Measurements from ENCODE around the gene TBC1D16. TPM values are rescaled to one million over a fixed set of nuclear protein-coding genes. Genes with fewer than 3 reads are reported as not detected.
"Not testable (repeated sequence)": the region's sequence is repeated elsewhere in the genome, so short reads cannot be mapped to it uniquely, and the experiment has no call there.

Gene TBC1D16
- total and polyA plus RNA-seq, 11 donors = 5.3 to 22.1 (median 17.4) TPM

DNA sequence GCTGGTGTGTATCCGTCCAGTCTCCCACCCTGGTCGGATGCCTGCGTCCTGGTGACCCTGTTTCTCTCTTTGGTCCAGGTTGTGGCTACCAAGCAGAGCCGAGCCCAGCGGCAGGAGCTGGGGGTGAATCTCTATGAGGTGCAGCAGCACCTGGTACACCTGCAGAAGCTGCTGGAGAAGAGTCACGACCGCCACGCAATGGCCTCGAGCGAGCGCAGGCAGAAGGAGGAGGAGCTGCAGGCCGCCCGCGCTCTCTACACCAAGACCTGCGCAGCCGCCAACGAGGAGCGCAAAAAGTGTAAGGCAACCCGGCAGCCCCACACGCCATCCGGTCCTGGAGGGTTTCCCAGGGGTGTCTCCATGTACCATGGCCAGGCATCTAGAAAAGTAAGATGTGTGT, 14.3 kb upstream of the TBC1D16 start:
- no peak for DNase-seq
- H3K27me3 ChIP-seq = no peaks in the 10 kb centered on the region
- no peak for ATAC-seq
- peaks cover 0 to 8% (median 0%) of the 10 kb centered on the region in 12 donors for H3K4me1 ChIP-seq
- H3K27ac ChIP-seq = no peak overlapping the region
- no peak for TF ChIP-seq POLR2A (IDR thresholded peaks at IDR 0.05)
- TF ChIP-seq, protein P1, sequence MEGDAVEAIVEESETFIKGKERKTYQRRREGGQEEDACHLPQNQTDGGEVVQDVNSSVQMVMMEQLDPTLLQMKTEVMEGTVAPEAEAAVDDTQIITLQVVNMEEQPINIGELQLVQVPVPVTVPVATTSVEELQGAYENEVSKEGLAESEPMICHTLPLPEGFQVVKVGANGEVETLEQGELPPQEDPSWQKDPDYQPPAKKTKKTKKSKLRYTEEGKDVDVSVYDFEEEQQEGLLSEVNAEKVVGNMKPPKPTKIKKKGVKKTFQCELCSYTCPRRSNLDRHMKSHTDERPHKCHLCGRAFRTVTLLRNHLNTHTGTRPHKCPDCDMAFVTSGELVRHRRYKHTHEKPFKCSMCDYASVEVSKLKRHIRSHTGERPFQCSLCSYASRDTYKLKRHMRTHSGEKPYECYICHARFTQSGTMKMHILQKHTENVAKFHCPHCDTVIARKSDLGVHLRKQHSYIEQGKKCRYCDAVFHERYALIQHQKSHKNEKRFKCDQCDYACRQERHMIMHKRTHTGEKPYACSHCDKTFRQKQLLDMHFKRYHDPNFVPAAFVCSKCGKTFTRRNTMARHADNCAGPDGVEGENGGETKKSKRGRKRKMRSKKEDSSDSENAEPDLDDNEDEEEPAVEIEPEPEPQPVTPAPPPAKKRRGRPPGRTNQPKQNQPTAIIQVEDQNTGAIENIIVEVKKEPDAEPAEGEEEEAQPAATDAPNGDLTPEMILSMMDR (IDR thresholded peaks at IDR 0.05) = no peak
- no peak overlapping the region for H3K4me3 ChIP-seq
- peaks cover 0 to 29% (median 18%) of the 10 kb centered on the region in 9 donors for H3K36me3 ChIP-seq
- 94 to 98% (median 95%) methylated on average over 14 to 21 of the region's 21 CpGs for WGBS, 4 donors
- intact Hi-C loops (cut with DNase I) = no loop called here
- no peaks in the 10 kb centered on the region for H3K9me3 ChIP-seq

- peaks cover 0 to 34% (median 18%) of the 10 kb centered on the region in 9 donors for H3K36me3 ChIP-seq
- no peak for ATAC-seq
- WGBS, 4 donors = 90 to 95% (median 94%) methylated on average over 11 of the region's 11 CpGs
Measured at GRCh38 chr17:80047176-80047575, 11.5 kb upstream of the TBC1D16 start.

GRCh38 chr17:80046709-80047108, 11.0 kb upstream of the TBC1D16 start:
- H3K4me1 ChIP-seq; intact Hi-C loops (cut with DNase I); H3K9me3 ChIP-seq; H3K27me3 ChIP-seq; ATAC-seq; DNase-seq; H3K27ac ChIP-seq; H3K4me3 ChIP-seq: not testable (repeated sequence)
- WGBS, 4 donors = 94 to 98% (median 97%) methylated on average over 10 of the region's 10 CpGs
- H3K36me3 ChIP-seq = peaks cover 0 to 35% (median 18%) of the 10 kb centered on the region in 9 donors

More at GRCh38 chr17:80047176-80047575, 11.5 kb upstream of the TBC1D16 start:
- intact Hi-C loops (cut with DNase I) = no loop called here
- H3K27me3 ChIP-seq = no peaks in the 10 kb centered on the region
- H3K4me3 ChIP-seq = no peak overlapping the region
- TF ChIP-seq POLR2A (IDR thresholded peaks at IDR 0.05) = no peak
- TF ChIP-seq, protein P1 (IDR thresholded peaks at IDR 0.05) = no peak
- H3K4me1 ChIP-seq = no peaks in the 10 kb centered on the region
- no peak for DNase-seq
- no peak overlapping the region for H3K27ac ChIP-seq
- H3K9me3 ChIP-seq = peaks cover 0 to 5% (median 0%) of the 10 kb centered on the region in 12 donors

- H3K27me3 ChIP-seq = no peaks in the 10 kb centered on the region
- DNase-seq (no peak), ATAC-seq (no peak)
- WGBS, 4 donors = 70 to 79% (median 77%) methylated on average over 4 of the region's 4 CpGs
- H3K27ac ChIP-seq = no peak overlapping the region
- peaks cover 0 to 33% (median 18%) of the 10 kb centered on the region in 9 donors for H3K36me3 ChIP-seq
- no peak overlapping the region for H3K4me3 ChIP-seq
- no peaks in the 10 kb centered on the region for H3K4me1 ChIP-seq
- TF ChIP-seq, protein P1 (IDR thresholded peaks at IDR 0.05) = no peak
- TF ChIP-seq POLR2A (IDR thresholded peaks at IDR 0.05) = no peak
- peaks cover 0 to 5% (median 0%) of the 10 kb centered on the region in 12 donors for H3K9me3 ChIP-seq
- intact Hi-C loops (cut with DNase I) = no loop called here
Measured at GRCh38 chr17:80045703-80046102, 10.0 kb upstream of the TBC1D16 start.

GRCh38 chr17:80043963-80044362, 8.3 kb upstream of the TBC1D16 start:
- no peak overlapping the region for H3K4me3 ChIP-seq
- intact Hi-C loops (cut with DNase I) = no loop called here
- H3K9me3 ChIP-seq = peaks cover 0 to 5% (median 0%) of the 10 kb centered on the region in 12 donors
- no peak overlapping the region for H3K27ac ChIP-seq
- TF ChIP-seq, protein P1 (IDR thresholded peaks at IDR 0.05) = no peak
- no peak for TF ChIP-seq POLR2A (IDR thresholded peaks at IDR 0.05)
- no peaks in the 10 kb centered on the region for H3K27me3 ChIP-seq
- H3K36me3 ChIP-seq = peaks cover 0 to 28% (median 9%) of the 10 kb centered on the region in 9 donors
- DNase-seq (no peak), ATAC-seq (no peak)
- WGBS, 4 donors = 90 to 98% (median 95%) methylated on average over 6 of the region's 6 CpGs
- no peaks in the 10 kb centered on the region for H3K4me1 ChIP-seq
